ENCODE measurements around the gene SEC11C.

DNA sequence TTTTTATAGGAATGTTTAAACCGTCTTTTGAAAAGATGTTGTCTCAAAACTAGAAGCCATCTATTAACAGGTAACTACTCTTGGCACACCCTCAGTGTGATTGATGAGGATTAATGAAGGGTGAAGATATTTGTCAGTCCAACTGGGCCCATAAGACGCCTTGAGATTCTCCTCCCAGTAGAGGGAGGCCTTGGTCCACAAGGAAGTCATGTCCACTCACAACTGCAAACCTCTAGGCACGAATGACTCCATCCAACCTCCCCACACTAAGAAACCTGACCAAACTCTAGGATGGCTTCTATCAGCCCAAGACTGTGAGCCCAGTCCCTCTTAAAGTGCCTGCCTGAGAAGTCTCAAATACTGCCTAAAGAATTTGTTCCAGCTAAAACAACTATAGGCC lies 61.1 kb downstream of the SEC11C start:
- TF ChIP-seq, protein P1, sequence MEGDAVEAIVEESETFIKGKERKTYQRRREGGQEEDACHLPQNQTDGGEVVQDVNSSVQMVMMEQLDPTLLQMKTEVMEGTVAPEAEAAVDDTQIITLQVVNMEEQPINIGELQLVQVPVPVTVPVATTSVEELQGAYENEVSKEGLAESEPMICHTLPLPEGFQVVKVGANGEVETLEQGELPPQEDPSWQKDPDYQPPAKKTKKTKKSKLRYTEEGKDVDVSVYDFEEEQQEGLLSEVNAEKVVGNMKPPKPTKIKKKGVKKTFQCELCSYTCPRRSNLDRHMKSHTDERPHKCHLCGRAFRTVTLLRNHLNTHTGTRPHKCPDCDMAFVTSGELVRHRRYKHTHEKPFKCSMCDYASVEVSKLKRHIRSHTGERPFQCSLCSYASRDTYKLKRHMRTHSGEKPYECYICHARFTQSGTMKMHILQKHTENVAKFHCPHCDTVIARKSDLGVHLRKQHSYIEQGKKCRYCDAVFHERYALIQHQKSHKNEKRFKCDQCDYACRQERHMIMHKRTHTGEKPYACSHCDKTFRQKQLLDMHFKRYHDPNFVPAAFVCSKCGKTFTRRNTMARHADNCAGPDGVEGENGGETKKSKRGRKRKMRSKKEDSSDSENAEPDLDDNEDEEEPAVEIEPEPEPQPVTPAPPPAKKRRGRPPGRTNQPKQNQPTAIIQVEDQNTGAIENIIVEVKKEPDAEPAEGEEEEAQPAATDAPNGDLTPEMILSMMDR (IDR thresholded peaks at IDR 0.05; ENCODE audit: low read depth, low read length): no peak
- TF ChIP-seq MYC (IDR thresholded peaks at IDR 0.05; ENCODE audit: low read depth, low read length) (no peak), POLR2A (IDR thresholded peaks at IDR 0.05; ENCODE audit: extremely low read depth, insufficient read length) (no peak)

Measured in NB4 (cell line).